ENCODE data around the gene OR51F1. TPM values are rescaled to one million over a fixed set of nuclear protein-coding genes. Genes with fewer than 3 reads are reported as not detected.
"Not testable (repeated sequence)": the region's sequence is repeated elsewhere in the genome, so short reads cannot be mapped to it uniquely, and the experiment has no call there.

The OR51F1 gene
- not detected for polyA plus RNA-seq

GRCh38 chr11:4769838-4770237 is at the start of gene OR51F1:
OR51F1 (minus strand) TSS chr11:4769938; CDS start chr11:4769938, 0 bp downstream.
- H3K27ac ChIP-seq (ENCODE audit: low read depth, low read length), result no peak within 1 kb of the TSS
- 96 to 98% (median 96%) methylated on average over 1 of the region's 1 CpG for WGBS, 3 donors

GRCh38 chr11:4809246-4809645 is 39.5 kb upstream of the OR51F1 start:
- WGBS, 3 donors, result 83 to 94% (median 91%) methylated on average over 2 of the region's 2 CpGs
- H3K27ac ChIP-seq (ENCODE audit: low read depth, low read length), result no peak overlapping the region

- H3K27ac ChIP-seq (ENCODE audit: low read depth, low read length), result no peak overlapping the region
- WGBS, 3 donors, result 89 to 100% (median 95%) methylated on average over 1 of the region's 1 CpG
Observed at GRCh38 chr11:4808476-4808875, 38.7 kb upstream of the OR51F1 start.

GRCh38 chr11:4804280-4804679 is 34.5 kb upstream of the OR51F1 start, which contains the start of gene OR52R1:
OR52R1 (minus strand) TSS chr11:4804380; CDS start chr11:4804380, 0 bp downstream.
- no peak within 1 kb of the TSS for H3K27ac ChIP-seq (ENCODE audit: low read depth, low read length)
- 68 to 88% (median 87%) methylated on average over 3 of the region's 3 CpGs for WGBS, 3 donors

GRCh38 chr11:4801316-4801715 is 31.6 kb upstream of the OR51F1 start:
- whole genome bisulfite sequencing, 3 donors, result 73 to 80% (median 78%) methylated on average over 4 to 5 of the region's 5 CpGs
- not testable (repeated sequence) for H3K27ac ChIP-seq (ENCODE audit: low read depth, low read length)

- no peak overlapping the region for H3K27ac ChIP-seq (ENCODE audit: low read depth, low read length)
- whole genome bisulfite sequencing, 3 donors, result 48 to 75% (median 67%) methylated on average over 6 of the region's 6 CpGs
Observed at GRCh38 chr11:4798427-4799183, 28.9 kb upstream of the OR51F1 start.

- no peak overlapping the region for H3K27ac ChIP-seq (ENCODE audit: low read depth, low read length)
- WGBS, 3 donors, result 18 to 26% (median 20%) methylated on average over 2 of the region's 2 CpGs
Observed at GRCh38 chr11:4797206-4797605, 27.5 kb upstream of the OR51F1 start.

- H3K27ac ChIP-seq (ENCODE audit: low read depth, low read length), result no peak overlapping the region
- WGBS, 3 donors, result 48 to 74% (median 67%) methylated on average over 1 of the region's 1 CpG
Observed at GRCh38 chr11:4782454-4782853, 12.7 kb upstream of the OR51F1 start.

- no peak overlapping the region for H3K27ac ChIP-seq (ENCODE audit: low read depth, low read length)
Observed at GRCh38 chr11:4768094-4768493, 1.6 kb downstream of the OR51F1 start.

GRCh38 chr11:4766420-4767043 is 3.2 kb downstream of the OR51F1 start:
- H3K27ac ChIP-seq (ENCODE audit: low read depth, low read length), result no peak overlapping the region
- WGBS, 3 donors, result 80 to 87% (median 83%) methylated on average over 6 of the region's 6 CpGs

GRCh38 chr11:4763096-4763495 is 6.6 kb downstream of the OR51F1 start:
- no peak overlapping the region for H3K27ac ChIP-seq (ENCODE audit: low read depth, low read length)
- WGBS, 3 donors, result 75 to 85% (median 82%) methylated on average over 2 of the region's 2 CpGs

GRCh38 chr11:4751201-4751600 is 18.5 kb downstream of the OR51F1 start:
- 77 to 88% (median 87%) methylated on average over 1 of the region's 1 CpG for WGBS, 3 donors
- H3K27ac ChIP-seq (ENCODE audit: low read depth, low read length), result no peak overlapping the region

- 73 to 82% (median 76%) methylated on average over 6 of the region's 6 CpGs for WGBS, 3 donors
- H3K27ac ChIP-seq (ENCODE audit: low read depth, low read length), result no peak overlapping the region
Observed at GRCh38 chr11:4748438-4748837, 21.3 kb downstream of the OR51F1 start.

- WGBS, 3 donors, result 80 to 92% (median 87%) methylated on average over 2 of the region's 2 CpGs
- H3K27ac ChIP-seq (ENCODE audit: low read depth, low read length), result no peak overlapping the region
Observed at GRCh38 chr11:4740735-4741134, 29.0 kb downstream of the OR51F1 start.

- 86 to 92% (median 92%) methylated on average over 2 of the region's 2 CpGs for WGBS, 3 donors
- H3K27ac ChIP-seq (ENCODE audit: low read depth, low read length), result no peak overlapping the region
Observed at GRCh38 chr11:4727171-4727570, 42.6 kb downstream of the OR51F1 start.

- not testable (repeated sequence) for H3K27ac ChIP-seq (ENCODE audit: low read depth, low read length)
- WGBS, 3 donors, result 88 to 92% (median 90%) methylated on average over 33 of the region's 33 CpGs
Observed at GRCh38 chr11:4722616-4723534, 46.9 kb downstream of the OR51F1 start.
